ENCODE results near the gene ACTMAP. TPM values are rescaled to one million over a fixed set of nuclear protein-coding genes. Genes with fewer than 3 reads are reported as not detected.

The ACTMAP gene
- polyA plus RNA-seq, 3 donors = 4.3 to 13.0 (median 8.5) TPM

DNA sequence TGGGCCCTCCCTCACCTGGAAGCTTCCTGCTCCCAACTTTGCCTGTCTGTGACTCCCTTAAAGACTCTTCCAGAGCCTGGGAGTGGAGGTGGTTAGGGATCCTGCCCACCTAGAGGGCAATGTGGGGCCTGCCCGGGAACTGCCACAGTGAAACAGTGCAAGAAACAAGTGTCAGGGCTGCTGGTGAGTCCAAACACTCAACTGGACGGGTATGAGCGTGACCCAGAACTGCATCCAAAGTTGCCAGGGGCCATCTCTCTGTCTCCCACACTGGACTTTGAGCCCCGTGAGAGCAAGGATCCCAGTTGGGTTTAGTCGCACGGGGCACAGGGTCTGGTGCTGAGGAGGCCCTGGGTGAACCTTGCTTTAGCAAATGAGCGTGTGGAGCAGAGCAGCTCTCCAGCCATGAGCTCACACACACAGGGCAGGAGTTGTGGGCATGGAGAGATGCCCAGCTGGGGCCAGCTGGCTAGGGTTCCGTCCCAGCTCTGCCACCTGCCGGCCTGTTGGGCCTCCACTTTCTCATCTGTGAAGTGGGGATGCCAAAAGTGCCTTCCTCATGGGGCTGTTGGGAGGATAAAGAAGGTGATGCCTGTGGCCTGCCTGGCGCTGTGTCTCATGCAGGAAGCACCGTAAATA, 57.0 kb downstream of the ACTMAP start:
- no peak overlapping the region for H3K27ac ChIP-seq (ENCODE audit: low read depth in 1 of 2, low read length in 2 of 2)
- peaks cover 11 to 19% of the 10 kb centered on the region in 2 donors for H3K4me1 ChIP-seq (ENCODE audit: control insufficient read depth in 1 of 2, insufficient read depth in 2 of 2, low read length in 2 of 2)
- H3K27ac Mint-ChIP-seq = no peak overlapping the region
- H4K20me1 ChIP-seq (ENCODE audit: insufficient read depth, low read length) = no peaks in the 10 kb centered on the region
- peaks cover 30 to 42% of the 10 kb centered on the region in 2 donors for H3K36me3 ChIP-seq (replicated peaks in 1 of 2; ENCODE audit: control insufficient read depth in 1 of 2, insufficient read depth in 2 of 2, low read length in 2 of 2)
- no peak overlapping the region for H3K4me3 Mint-ChIP-seq
- no peak for DNase-seq
- peaks cover 0 to 3% of the 10 kb centered on the region in 2 donors for H3K27me3 ChIP-seq (ENCODE audit: control insufficient read depth in 2 of 2, insufficient read depth in 2 of 2, low read length in 2 of 2)
- 94% methylated on average over 7 of the region's 11 CpGs for WGBS (ENCODE audit: insufficient coverage)
- intact Hi-C loops (cut with micrococcal nuclease) = no loop called here
- no peak overlapping the region for H3K4me3 ChIP-seq (replicated peaks in 1 of 3; ENCODE audit: low read depth in 2 of 3, low read length in 3 of 3)
- no peaks in the 10 kb centered on the region for H3K9me3 Mint-ChIP-seq
- H2AFZ ChIP-seq (ENCODE audit: insufficient read depth, low read depth, low read length, poor library complexity, severe bottlenecking) = no peak overlapping the region
- H3K9me3 ChIP-seq (replicated peaks in 1 of 2; ENCODE audit: control insufficient read depth in 1 of 2, insufficient read depth in 1 of 2, low read length in 2 of 2) = no peaks in the 10 kb centered on the region
- peaks cover 7% of the 10 kb centered on the region for H3K4me1 Mint-ChIP-seq
- H3K27me3 Mint-ChIP-seq (ENCODE audit: low read depth in 3 of 3) = no peaks in the 10 kb centered on the region
- H3K79me2 ChIP-seq (ENCODE audit: insufficient read depth, low read length) = no peaks in the 10 kb centered on the region
- H3K36me3 Mint-ChIP-seq = peaks cover 33 to 62% of the 10 kb centered on the region in 2 donors
- TF ChIP-seq, protein P1, sequence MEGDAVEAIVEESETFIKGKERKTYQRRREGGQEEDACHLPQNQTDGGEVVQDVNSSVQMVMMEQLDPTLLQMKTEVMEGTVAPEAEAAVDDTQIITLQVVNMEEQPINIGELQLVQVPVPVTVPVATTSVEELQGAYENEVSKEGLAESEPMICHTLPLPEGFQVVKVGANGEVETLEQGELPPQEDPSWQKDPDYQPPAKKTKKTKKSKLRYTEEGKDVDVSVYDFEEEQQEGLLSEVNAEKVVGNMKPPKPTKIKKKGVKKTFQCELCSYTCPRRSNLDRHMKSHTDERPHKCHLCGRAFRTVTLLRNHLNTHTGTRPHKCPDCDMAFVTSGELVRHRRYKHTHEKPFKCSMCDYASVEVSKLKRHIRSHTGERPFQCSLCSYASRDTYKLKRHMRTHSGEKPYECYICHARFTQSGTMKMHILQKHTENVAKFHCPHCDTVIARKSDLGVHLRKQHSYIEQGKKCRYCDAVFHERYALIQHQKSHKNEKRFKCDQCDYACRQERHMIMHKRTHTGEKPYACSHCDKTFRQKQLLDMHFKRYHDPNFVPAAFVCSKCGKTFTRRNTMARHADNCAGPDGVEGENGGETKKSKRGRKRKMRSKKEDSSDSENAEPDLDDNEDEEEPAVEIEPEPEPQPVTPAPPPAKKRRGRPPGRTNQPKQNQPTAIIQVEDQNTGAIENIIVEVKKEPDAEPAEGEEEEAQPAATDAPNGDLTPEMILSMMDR (IDR thresholded peaks at IDR 0.05) = no peak
- no peak overlapping the region for H3K9ac ChIP-seq (ENCODE audit: insufficient read depth, low read length, poor library complexity, severe bottlenecking)
- H3K4me2 ChIP-seq (replicated peaks; ENCODE audit: extremely low read depth, low read length, poor library complexity, severe bottlenecking) = no peak overlapping the region

DNA sequence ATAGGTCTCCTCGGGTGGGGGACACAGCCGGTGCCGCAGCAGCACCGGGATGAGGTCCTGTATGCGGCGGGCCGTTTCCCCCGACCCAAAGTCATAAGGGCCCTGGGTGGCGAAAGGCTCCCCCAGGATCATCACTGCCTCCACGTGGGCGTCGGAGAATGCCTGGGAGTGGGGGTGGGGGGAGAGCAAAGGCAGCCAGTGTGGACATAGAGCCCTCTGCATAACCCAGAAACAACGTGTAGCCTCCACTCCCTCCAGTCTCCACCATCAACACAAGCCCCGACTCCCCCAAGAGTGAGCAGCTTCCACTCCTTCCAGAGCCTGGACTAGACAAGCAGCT, 58.1 kb downstream of the ACTMAP start:
- Mint-ChIP-seq H3K4me1 (peaks cover 7% of the 10 kb centered on the region), H3K27me3 (ENCODE audit: low read depth in 3 of 3) (no peaks in the 10 kb centered on the region), H3K36me3 (peaks cover 30 to 55% of the 10 kb centered on the region in 2 donors), H3K27ac (no peak overlapping the region), H3K4me3 (no peak overlapping the region), H3K9me3 (no peaks in the 10 kb centered on the region)
- TF ChIP-seq, protein P1 (IDR thresholded peaks at IDR 0.05) = no peak
- peaks cover 0 to 3% of the 10 kb centered on the region in 2 donors for H3K27me3 ChIP-seq (ENCODE audit: control insufficient read depth in 2 of 2, insufficient read depth in 2 of 2, low read length in 2 of 2)
- no peak overlapping the region for H3K4me3 ChIP-seq (replicated peaks in 1 of 3; ENCODE audit: low read depth in 2 of 3, low read length in 3 of 3)
- H3K36me3 ChIP-seq (replicated peaks in 1 of 2; ENCODE audit: control insufficient read depth in 1 of 2, insufficient read depth in 2 of 2, low read length in 2 of 2) = peaks cover 30 to 41% of the 10 kb centered on the region in 2 donors
- intact Hi-C loops (cut with micrococcal nuclease) = no loop called here
- H3K4me2 ChIP-seq (replicated peaks; ENCODE audit: extremely low read depth, low read length, poor library complexity, severe bottlenecking) = no peak overlapping the region
- H3K4me1 ChIP-seq (ENCODE audit: control insufficient read depth in 1 of 2, insufficient read depth in 2 of 2, low read length in 2 of 2) = peaks cover 18 to 24% of the 10 kb centered on the region in 2 donors
- no peaks in the 10 kb centered on the region for H3K79me2 ChIP-seq (ENCODE audit: insufficient read depth, low read length)
- 99% methylated on average over 8 of the region's 14 CpGs for WGBS (ENCODE audit: insufficient coverage)
- no peak for DNase-seq
- no peak overlapping the region for H3K9ac ChIP-seq (ENCODE audit: insufficient read depth, low read length, poor library complexity, severe bottlenecking)
- no peak overlapping the region for H3K27ac ChIP-seq (ENCODE audit: low read depth in 1 of 2, low read length in 2 of 2)
- no peaks in the 10 kb centered on the region for H4K20me1 ChIP-seq (ENCODE audit: insufficient read depth, low read length)
- H3K9me3 ChIP-seq (replicated peaks in 1 of 2; ENCODE audit: control insufficient read depth in 1 of 2, insufficient read depth in 1 of 2, low read length in 2 of 2) = no peaks in the 10 kb centered on the region
- no peak overlapping the region for H2AFZ ChIP-seq (ENCODE audit: insufficient read depth, low read depth, low read length, poor library complexity, severe bottlenecking)

Data from CD14-positive monocyte (primary cell).